Bronchial epithelial cell (primary cell): ENCODE data around the gene GRIK4. TPM values are rescaled to one million over a fixed set of nuclear protein-coding genes. Genes with fewer than 3 reads are reported as not detected.
A peak's percentile ranks its signal among the peaks of the same experiment; 100 is the strongest.

Experiments
- DNase-seq: peaks from one replicate; pipeline ENCODE4 v3.0.0-alpha.2; 2010; ENCODE audit warnings: low read depth
- FAIRE-seq: peaks from 2 replicates; lab custom pipeline; 2011; peaks lifted over from hg19 to GRCh38; lab: Jason Lieb, UNC
- H3K27me3 ChIP-seq: 2 replicates; pipeline ENCODE4 v1.5.1; 2011; ENCODE audit warnings: low read length; ENCODE audit not compliant: control insufficient read depth, insufficient read depth
- H3K36me3 ChIP-seq: 2 replicates; pipeline ENCODE4 v1.5.1; 2011; ENCODE audit warnings: low read length; ENCODE audit not compliant: control insufficient read depth, insufficient read depth
- H3K4me3 ChIP-seq: 2 replicates; pipeline ENCODE4 v1.5.1; 2011; ENCODE audit warnings: mild to moderate bottlenecking, low read depth, low read length, control low read depth
- total RNA-seq: library from RNA; depleted of rRNA; stranded (reverse); fragments of >200 nt; gene quantifications from 2 replicates; pipeline ENCODE4 v1.2.1, GENCODE V29; 2014
- TF ChIP-seq, protein P1 (sequence below): IDR thresholded peaks from 2 replicates; pipeline ENCODE4 v1.5.1; 2011; ENCODE audit warnings: mild to moderate bottlenecking, moderate library complexity, low read length, control low read depth, inconsistent platforms; ENCODE audit not compliant: insufficient read depth, severe bottlenecking

The GRIK4 gene
- total RNA-seq, 1 donor from 2014 or later: not detected

DNA sequence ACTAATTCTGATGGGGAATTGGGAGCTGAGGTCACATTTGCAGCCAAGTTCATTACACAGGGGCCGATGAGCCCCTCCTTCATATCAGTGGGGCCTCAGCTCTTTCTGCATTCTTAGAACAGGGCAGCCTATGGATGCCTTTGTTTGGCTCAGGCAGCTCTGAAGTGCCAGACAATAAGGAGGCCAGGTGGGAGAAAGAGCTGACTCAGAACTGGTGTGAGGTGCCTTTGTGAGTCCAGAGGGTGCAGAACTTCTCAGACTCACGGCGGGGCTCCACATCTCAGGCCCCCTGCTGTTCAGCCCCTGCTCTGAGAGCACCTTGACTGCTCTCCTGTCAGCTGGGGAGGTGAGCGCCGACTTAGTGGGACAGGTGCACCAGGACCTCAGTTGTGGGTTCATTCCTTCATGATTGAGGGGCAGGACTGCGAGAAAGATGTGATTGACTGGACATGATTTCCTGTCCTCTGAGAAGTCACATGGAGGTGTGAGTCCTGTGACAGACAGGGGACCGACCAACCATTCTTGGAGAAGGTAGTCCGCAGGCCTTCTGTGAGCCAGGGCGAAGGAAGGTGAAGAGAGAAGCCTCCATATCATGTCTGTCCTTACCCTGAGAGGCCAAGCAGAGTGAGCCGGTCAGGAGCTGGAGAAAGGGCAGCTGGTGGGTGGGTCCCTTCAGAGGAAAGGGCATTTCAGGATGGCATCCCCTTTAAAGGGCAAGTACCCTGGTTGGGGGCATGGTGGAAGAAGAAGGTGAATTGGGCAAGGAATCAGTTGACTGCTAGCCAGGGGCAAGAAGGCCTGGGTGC is 267.3 kb downstream of the GRIK4 start:
- no peak for DNase-seq
- Histone ChIP-seq H3K36me3 (no peaks in the 10 kb centered on the region), H3K4me3 (no peak overlapping the region), H3K27me3 (peaks cover 3% of the 10 kb centered on the region)
- no peak for FAIRE-seq
- TF ChIP-seq, protein P1, sequence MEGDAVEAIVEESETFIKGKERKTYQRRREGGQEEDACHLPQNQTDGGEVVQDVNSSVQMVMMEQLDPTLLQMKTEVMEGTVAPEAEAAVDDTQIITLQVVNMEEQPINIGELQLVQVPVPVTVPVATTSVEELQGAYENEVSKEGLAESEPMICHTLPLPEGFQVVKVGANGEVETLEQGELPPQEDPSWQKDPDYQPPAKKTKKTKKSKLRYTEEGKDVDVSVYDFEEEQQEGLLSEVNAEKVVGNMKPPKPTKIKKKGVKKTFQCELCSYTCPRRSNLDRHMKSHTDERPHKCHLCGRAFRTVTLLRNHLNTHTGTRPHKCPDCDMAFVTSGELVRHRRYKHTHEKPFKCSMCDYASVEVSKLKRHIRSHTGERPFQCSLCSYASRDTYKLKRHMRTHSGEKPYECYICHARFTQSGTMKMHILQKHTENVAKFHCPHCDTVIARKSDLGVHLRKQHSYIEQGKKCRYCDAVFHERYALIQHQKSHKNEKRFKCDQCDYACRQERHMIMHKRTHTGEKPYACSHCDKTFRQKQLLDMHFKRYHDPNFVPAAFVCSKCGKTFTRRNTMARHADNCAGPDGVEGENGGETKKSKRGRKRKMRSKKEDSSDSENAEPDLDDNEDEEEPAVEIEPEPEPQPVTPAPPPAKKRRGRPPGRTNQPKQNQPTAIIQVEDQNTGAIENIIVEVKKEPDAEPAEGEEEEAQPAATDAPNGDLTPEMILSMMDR: no peak

DNA sequence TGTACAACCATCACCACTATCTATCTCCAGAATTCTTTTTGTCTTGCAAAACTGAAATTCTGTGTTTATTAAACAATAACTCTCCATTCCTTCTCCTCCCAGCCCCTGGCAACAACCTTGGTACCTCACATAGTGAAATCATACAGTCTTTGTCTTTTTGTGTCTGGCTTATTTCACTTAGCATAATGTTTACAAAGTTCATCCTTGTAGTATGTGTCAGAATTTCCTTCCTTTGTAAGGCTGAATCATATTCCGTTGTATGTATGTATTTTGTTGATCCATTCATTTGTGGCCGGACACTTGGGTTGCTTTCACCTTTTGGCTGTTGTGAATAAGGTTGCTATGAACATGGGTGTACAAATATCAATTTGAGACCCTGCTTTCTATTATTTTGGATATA is 268.7 kb downstream of the GRIK4 start:
- TF ChIP-seq, protein P1: no peak
- Histone ChIP-seq H3K27me3 (peaks cover 3% of the 10 kb centered on the region), H3K36me3 (no peaks in the 10 kb centered on the region), H3K4me3 (no peak overlapping the region)
- FAIRE-seq (no peak), DNase-seq (peak; percentile 68)

DNA sequence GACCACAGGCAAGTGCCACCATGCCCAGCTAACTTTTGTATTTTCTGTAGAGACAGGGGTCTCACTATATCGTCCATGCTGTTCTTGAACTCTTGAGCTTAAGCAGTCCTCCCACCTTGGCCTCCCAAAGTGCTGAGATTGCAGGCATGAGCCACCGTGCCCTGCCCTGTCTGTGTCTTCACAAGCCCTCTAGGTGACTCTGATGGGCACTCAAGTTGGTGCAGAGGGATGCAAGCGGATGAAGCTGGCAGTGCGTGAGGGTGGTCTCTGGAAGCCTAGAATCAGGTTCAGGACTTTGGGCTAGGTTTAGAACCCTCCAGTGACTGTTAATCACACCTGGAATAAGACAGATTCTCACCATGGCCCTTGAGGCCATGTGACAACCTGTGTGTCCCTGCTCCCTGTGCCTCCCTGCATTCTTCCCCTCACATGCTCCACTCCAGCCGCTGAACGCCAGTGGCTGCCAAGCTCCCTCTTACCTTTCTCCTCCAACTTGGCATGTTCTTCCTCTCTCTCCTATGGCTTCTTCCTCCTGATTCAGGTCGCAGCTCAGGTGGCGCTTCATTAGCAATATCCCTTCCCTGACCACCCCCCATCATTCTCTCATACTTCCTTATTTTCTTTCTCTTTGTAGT is 270.1 kb downstream of the GRIK4 start:
- H3K36me3 ChIP-seq: no peaks in the 10 kb centered on the region
- FAIRE-seq (no peak), DNase-seq (no peak)
- TF ChIP-seq, protein P1: no peak
- no peak overlapping the region for H3K4me3 ChIP-seq
- peaks cover 3% of the 10 kb centered on the region for H3K27me3 ChIP-seq

DNA sequence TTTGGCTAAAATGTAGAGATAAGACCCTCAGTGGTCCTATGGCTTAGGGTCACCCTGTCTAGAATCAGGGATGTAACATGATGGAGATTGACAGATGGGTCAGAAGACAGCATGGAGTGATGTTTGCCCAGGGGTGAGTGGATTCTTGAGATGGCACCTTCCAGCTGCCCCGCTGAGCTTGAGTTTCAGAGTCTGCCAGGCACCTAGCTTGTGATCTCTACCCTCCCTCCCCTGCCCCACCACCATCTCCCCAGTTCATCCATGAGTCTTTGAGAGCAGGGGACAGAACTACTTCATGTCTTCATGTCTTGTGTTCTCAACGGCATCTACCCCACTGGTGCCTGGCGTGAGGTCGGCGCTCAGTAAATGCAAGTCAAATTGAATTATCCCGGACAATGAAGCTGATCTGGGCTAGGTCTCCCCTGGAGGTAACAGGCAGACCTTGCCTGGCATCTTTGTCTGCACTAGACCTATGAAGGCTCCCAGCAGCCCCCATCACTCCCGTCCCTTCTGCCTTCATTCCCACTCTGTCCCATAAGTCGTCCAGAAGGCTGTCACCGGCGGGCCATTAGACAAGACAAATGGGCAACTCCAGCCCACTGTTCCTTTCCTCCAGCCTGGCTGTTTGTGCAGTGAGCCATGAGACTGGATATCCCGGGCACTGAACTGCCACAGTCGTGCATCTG is 273.2 kb downstream of the GRIK4 start:
- Histone ChIP-seq H3K36me3 (no peaks in the 10 kb centered on the region), H3K27me3 (peaks cover 1% of the 10 kb centered on the region), H3K4me3 (no peak overlapping the region)
- FAIRE-seq: no peak
- TF ChIP-seq, protein P1: no peak
- no peak for DNase-seq

DNA sequence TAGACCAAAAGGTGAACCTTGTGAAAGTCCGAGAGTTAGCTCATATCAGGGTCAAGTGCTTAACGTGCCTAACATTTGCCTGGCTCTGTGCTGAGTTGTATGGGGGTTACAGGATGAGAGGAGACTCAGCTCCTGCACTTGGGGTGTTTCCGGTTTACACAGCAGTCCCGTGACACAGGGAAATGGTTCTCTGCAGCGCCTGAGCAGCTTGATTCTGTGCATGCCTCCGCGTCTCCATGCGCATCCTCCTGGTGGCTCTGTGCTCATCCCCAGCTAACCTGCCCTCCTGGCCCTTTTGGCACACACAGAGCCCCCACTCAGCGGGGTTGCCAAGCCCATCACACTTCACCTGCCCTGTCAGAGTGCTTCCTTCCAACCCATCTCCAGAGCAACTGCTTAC is 274.0 kb downstream of the GRIK4 start:
- FAIRE-seq (peak; percentile 43), DNase-seq (no peak)
- no peaks in the 10 kb centered on the region for H3K36me3 ChIP-seq
- H3K27me3 ChIP-seq: peaks cover 1% of the 10 kb centered on the region
- TF ChIP-seq, protein P1: no peak
- no peak overlapping the region for H3K4me3 ChIP-seq
